ENCODE measurements around the gene SLCO1A2. TPM values are rescaled to one million over a fixed set of nuclear protein-coding genes. Genes with fewer than 3 reads are reported as not detected.
"Not testable (repeated sequence)": the region's sequence is repeated elsewhere in the genome, so short reads cannot be mapped to it uniquely, and the experiment has no call there.

Gene SLCO1A2
- total RNA-seq, result not detected

- DNase-seq (ENCODE audit: low spot score), result no peak
Observed at GRCh38 chr12:21334771-21335325, at the start of gene SLCO1A2. Gene SLCO1A2, minus strand, starts transcription at chr12:21334917. Its CDS starts 270 bp downstream, at chr12:21334647.

- no peak for DNase-seq (ENCODE audit: low spot score)
Observed at GRCh38 chr12:21384261-21384660, 49.5 kb upstream of the SLCO1A2 start.

- DNase-seq (ENCODE audit: low spot score), result not testable (repeated sequence)
Observed at GRCh38 chr12:21381320-21381719, 46.6 kb upstream of the SLCO1A2 start.

- DNase-seq (ENCODE audit: low spot score), result no peak
Observed at GRCh38 chr12:21379218-21379617, 44.5 kb upstream of the SLCO1A2 start.

GRCh38 chr12:21372602-21373001 is 37.9 kb upstream of the SLCO1A2 start, which contains the start of gene IAPP:
Gene IAPP, plus strand, starts transcription at chr12:21372902. Its CDS starts 450 bp downstream, at chr12:21373352.
- DNase-seq (ENCODE audit: low spot score), result no peak

- no peak for DNase-seq (ENCODE audit: low spot score)
Observed at GRCh38 chr12:21370845-21371449, 36.2 kb upstream of the SLCO1A2 start.

- DNase-seq (ENCODE audit: low spot score), result no peak
Observed at GRCh38 chr12:21369141-21369980, 34.6 kb upstream of the SLCO1A2 start.

GRCh38 chr12:21360632-21361031 is 25.9 kb upstream of the SLCO1A2 start:
- not testable (repeated sequence) for DNase-seq (ENCODE audit: low spot score)

- DNase-seq (ENCODE audit: low spot score), result no peak
Observed at GRCh38 chr12:21354641-21355040, 19.9 kb upstream of the SLCO1A2 start.

GRCh38 chr12:21353948-21354347 is 19.2 kb upstream of the SLCO1A2 start:
- no peak for DNase-seq (ENCODE audit: low spot score)

- no peak for DNase-seq (ENCODE audit: low spot score)
Observed at GRCh38 chr12:21353487-21353886, 18.8 kb upstream of the SLCO1A2 start.

- no peak for DNase-seq (ENCODE audit: low spot score)
Observed at GRCh38 chr12:21350975-21351374, 16.3 kb upstream of the SLCO1A2 start.

GRCh38 chr12:21346542-21347205 is 12.0 kb upstream of the SLCO1A2 start:
- DNase-seq (ENCODE audit: low spot score), result no peak

- DNase-seq (ENCODE audit: low spot score), result no peak
Observed at GRCh38 chr12:21343636-21344035, 8.9 kb upstream of the SLCO1A2 start.

GRCh38 chr12:21341769-21342168 is 7.1 kb upstream of the SLCO1A2 start:
- no peak for DNase-seq (ENCODE audit: low spot score)

GRCh38 chr12:21340403-21340802 is 5.7 kb upstream of the SLCO1A2 start:
- no peak for DNase-seq (ENCODE audit: low spot score)

- no peak for DNase-seq (ENCODE audit: low spot score)
Observed at GRCh38 chr12:21339921-21340320, 5.2 kb upstream of the SLCO1A2 start.

GRCh38 chr12:21337959-21338744 is 3.4 kb upstream of the SLCO1A2 start:
- no peak for DNase-seq (ENCODE audit: low spot score)

- no peak for DNase-seq (ENCODE audit: low spot score)
Observed at GRCh38 chr12:21337453-21337852, 2.7 kb upstream of the SLCO1A2 start.

- no peak for DNase-seq (ENCODE audit: low spot score)
Observed at GRCh38 chr12:21336656-21337055, 1.9 kb upstream of the SLCO1A2 start.

GRCh38 chr12:21330682-21331253 is 3.9 kb downstream of the SLCO1A2 start:
- no peak for DNase-seq (ENCODE audit: low spot score)
